OCI-LY7 (cell line): ENCODE results near the gene ZNF689.

Experiments used
- EZH2phosphoT487 ChIP-seq: fragments of 200-600 bp; sonication (generic); IDR thresholded peaks from 2 replicates; pipeline ENCODE4 v1.6.1; 2018; ENCODE audit warnings: low read depth, borderline replicate concordance, mild to moderate bottlenecking, mixed run types, antibody characterized with exemption, low read length, moderate library complexity, mixed read lengths
- TF ChIP-seq, protein P1 (sequence below): fragments of 200-600 bp; sonication (generic); conservative IDR thresholded peaks from 2 replicates; pipeline ENCODE4 v1.5.1; 2014; ENCODE audit warnings: mild to moderate bottlenecking, antibody characterized with exemption, low read length, moderate library complexity, mixed read lengths

GRCh38 chr16:30569281-30569680 lies 40.9 kb downstream of the ZNF689 start:
- TF ChIP-seq, protein P1, sequence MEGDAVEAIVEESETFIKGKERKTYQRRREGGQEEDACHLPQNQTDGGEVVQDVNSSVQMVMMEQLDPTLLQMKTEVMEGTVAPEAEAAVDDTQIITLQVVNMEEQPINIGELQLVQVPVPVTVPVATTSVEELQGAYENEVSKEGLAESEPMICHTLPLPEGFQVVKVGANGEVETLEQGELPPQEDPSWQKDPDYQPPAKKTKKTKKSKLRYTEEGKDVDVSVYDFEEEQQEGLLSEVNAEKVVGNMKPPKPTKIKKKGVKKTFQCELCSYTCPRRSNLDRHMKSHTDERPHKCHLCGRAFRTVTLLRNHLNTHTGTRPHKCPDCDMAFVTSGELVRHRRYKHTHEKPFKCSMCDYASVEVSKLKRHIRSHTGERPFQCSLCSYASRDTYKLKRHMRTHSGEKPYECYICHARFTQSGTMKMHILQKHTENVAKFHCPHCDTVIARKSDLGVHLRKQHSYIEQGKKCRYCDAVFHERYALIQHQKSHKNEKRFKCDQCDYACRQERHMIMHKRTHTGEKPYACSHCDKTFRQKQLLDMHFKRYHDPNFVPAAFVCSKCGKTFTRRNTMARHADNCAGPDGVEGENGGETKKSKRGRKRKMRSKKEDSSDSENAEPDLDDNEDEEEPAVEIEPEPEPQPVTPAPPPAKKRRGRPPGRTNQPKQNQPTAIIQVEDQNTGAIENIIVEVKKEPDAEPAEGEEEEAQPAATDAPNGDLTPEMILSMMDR, result no peak
- no peak for TF ChIP-seq EZH2phosphoT487
